ENCODE results near the gene ACAT2. TPM values are rescaled to one million over a fixed set of nuclear protein-coding genes. Genes with fewer than 3 reads are reported as not detected.
"Not testable (repeated sequence)": the region's sequence is repeated elsewhere in the genome, so short reads cannot be mapped to it uniquely, and the experiment has no call there.

ACAT2 gene
- total RNA-seq, 1 donor from 2014 or later, result 40.2 TPM

DNA sequence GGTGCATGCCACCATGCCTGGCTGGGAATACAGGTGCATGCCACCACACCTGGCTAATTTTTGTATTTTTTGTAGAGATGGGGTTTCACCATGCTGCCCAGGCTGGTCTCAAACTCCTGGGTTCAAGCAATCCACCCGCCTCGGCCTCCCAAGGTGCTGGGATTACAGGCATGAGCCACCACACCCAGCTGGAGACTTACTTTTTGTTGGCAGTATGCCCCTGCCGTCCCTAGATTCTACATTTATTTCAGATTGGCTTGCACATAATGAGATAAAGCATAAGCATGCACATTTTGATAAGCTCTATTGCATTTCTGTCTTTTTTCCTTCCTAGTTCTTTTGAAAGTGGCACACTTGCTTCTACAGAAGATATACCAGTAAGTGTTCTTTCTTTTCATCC, 54.9 kb downstream of the ACAT2 start:
- DNase-seq, result not testable (repeated sequence)

DNA sequence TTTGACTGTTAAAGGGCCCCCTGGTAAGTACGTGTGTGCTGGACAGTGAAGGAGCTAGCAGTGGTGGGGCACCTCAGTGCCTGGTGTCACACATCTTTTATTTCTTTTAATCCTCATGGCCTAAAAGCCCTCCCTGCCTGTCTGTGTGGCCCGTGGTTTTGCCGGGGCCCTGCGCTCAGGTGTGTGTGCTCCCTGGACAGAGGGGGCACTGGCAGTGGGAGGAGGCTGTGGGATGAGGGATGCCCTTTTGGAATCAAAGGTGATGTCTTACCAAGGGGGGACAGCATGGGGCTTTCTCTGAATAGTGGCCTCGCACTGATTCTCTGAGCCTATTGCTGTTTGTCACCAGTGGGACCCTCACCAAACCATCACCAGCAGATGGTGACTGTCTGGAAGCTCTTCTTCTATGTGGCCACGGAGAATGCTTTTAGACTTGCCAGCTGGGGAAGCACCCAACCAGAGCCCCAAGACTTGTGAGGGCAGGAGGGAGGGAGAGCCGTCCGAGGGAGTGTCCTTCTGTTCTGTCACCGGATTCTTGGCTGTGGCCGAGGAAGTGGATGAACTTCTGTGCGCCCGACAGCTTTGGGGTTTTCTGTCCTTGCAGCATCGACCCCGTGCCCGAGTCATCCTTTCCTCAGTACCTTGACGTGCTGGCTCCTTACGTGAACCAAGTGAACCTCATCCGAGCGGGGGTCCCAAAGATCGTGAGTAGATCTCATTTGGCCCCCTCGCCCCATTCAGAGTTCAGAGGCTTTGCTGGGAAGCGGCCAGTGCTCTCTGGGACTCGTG, 56.3 kb downstream of the ACAT2 start:
- DNase-seq, result no peak

DNA sequence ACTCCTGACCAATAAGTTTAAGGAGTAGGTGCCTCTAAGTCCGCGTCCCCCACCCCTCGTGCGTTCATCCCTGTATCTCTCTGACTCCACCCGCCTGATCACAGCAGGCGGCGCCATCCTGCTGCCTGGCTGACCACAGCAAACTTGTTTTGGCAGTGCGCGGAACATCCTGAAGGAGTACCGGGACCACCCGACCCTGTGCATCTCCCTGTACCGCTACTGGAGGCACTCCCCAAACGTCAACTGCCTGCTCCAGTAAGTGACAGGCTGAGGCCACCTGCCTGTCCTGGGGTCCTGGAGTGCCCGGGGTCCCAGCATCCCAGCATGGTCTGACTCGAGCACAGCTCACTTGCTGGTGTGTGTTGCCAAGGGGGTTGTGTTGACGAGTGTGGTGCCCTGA, 57.3 kb downstream of the ACAT2 start:
- no peak for DNase-seq

DNA sequence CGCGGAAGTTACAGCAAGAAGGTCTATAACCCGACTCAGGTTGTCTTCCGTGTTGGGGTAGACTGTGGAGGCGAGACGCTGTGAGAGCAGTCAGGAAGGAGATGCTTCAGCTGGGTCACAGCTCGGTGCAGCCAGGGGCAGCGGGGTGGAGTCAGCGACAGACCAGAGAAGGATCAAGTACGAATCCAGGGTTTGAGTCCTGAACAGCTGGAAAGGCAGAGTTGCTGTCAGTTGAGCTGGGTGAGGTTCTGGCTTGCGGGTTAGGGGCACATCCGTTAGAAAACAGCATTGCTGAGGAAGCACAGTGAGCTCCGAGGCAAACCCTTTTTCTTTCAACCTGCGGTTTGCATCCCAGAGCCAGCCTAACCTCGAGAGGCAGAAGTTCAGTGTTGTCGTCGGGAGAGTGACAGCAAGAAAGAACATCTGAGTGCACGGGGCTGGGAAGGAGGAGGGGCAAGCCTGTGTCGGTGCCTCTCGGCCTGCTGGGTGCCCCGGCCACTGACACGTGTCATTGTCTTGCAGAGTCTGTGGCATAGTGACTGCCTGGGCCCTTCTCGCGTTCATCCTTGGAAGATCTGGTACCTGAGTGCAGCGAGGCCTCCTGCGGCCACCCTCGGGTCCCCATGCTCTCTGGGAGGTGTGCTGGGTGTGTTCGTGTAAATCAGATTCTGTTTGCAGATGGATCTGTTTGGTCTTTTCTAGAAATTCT, 58.2 kb downstream of the ACAT2 start:
- no peak for DNase-seq

DNA sequence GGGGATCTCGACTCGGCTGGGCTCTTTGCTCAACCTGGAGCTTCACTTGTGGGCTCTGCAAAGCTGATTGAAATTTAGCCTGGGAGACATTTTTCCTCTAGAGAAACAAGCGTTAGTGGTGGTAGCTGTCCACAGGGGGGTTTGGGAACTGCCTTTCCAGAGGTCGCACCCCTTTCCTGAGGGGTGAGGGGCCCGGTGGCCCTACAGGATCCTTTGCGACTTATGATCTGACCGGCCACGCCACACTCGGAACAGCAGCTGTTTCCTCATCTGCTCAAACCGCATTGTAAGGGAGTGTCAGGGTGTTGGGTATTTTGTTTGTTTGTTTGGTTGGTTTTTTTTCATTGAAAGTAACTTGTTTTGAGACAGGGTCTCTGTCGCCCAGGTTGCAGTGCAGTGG, 59.3 kb downstream of the ACAT2 start:
- DNase-seq, result no peak

DNA sequence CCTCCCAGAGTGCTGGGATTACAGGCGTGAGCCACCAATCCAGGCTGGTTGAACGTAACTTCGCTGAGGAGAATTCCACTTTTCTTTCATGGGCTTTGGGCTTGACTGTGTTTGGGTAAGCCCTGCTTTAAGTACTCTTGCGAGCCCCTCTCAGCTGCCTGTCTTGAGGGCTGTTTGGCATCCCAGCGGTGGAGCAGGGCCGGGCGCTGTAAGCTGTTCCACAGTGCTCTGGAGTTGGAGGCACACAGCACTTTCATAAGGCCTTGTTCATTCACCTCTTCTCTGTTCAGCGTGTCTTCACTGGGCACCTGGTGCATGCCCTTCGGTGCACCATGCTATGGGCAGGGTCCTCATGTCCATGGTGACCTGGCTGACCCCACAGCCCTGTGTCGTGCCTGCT, 59.9 kb downstream of the ACAT2 start:
- DNase-seq, result no peak

DNA sequence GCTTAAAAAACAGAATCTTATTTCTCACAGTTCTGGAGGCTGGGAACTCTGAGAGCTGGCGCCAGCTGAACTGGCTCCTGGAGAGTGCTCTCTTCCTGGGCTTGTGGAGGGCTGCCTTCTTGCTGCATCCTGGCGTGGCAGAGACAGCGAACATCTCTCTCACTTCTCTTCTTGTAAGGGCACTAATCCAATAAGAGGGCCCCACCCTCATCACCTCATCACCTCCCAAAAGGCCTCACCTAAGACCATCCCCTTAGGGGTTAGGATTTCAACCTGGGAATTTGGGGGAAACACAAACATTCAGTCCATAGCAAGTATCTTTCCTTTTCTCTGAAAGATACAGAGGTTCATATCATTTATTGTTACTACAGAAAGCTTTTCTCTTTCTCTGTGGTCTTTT, 62.1 kb downstream of the ACAT2 start:
- DNase-seq, result no peak

DNA sequence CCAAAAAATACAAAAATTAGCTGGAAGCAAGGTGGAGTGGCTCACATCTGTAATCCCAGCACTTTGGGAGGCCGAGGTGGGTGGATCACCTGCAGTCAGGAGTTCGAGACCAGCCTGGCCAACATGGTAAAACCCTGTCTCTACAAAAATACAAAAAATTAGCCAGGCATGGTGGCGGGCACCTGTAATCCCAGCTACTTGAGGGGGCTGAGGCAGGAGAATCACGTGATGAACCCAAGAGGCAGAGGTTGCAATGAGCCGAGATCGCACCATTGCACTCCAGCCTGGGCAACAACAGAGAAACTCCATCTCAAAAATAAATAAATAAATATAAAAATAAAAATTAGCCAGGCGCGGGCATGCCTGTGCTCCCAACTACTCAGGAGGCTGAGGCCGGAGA, 62.8 kb downstream of the ACAT2 start:
- not testable (repeated sequence) for DNase-seq

DNA sequence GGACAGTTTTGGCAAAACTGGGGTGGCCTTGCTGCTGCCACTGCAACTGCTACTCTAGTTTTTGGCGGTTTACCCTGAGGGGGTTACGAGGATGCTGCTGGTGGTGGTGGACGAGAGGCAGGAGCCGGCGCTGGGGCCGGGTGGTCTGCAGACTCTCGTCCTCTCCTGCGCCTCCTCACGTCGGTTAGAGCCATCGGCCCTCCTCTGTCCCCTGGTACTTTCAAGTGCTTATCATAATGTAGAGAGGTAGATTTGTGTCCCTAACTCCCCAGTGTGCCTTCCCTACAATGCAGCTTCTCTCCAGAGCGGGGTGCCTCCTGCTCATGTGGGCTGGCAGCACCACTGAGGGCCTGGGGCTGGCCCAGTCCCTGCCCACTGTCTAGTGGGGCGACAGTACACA, 64.2 kb downstream of the ACAT2 start:
- DNase-seq, result no peak

DNA sequence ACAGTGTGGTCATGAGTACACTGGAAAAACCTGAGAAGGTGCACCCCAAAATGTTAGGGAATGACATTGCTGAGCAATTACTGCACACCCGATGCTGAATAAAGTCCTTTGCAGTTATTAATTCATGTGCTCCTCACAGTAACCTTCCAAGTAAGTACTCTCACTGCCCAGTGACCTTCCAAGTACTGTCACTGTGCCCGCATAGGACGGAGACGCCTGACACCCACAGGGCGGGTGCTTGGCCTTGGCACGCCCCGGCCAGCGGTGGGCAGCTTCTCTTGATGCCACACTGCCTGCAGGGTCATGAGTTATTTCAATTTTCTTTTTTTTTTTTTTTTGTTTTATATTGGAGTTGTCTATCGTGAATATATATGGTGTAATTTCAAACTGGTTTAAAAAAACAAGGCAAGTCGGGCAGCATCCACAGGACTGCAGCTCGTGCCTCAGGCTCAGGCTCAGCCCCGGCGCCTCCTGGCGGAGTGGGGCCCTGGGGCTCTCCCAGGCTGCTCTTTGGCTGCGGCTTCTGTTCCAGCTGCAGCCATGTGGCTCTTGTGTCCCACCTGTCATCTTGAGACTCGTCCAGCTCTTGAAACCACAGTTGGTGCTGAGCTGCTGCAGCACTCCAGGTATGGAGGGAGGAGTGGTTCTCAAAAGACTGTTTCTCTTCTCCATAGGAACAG, 65.3 kb downstream of the ACAT2 start:
- DNase-seq, result no peak

DNA sequence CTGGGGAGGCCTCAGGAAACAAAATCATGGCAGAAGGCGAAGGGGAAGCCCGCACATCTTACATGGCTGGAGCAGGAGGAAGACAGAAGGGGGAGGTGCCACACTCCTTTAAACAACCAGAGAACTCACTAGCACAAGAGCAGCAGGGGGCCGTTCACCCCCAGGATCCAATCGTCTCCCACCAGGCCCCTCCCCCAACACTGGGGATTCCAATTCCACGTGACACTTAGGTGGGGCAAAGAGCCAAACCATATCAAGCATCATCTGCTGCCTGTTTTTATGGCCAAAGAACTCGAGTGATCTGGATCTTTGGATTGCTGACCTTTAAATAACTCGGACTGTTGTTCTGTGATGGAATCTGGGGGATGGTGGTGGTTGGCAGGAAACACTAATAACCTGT, 66.2 kb downstream of the ACAT2 start:
- DNase-seq, result no peak

Other genes starting within 250 kb of the ACAT2 start
- 274 and 891 TPM in 2 replicates for gene SOD2, start 68.8 kb upstream of the ACAT2 start, total RNA-seq
- gene WTAP, start 34.5 kb upstream of the ACAT2 start, total RNA-seq, result 96.4 and 131 TPM in 2 replicates
- gene TCP1, start 27.6 kb downstream of the ACAT2 start, total RNA-seq, result 243 and 356 TPM in 2 replicates
- 67.6 and 69.4 TPM in 2 replicates for gene MRPL18, start 28.4 kb downstream of the ACAT2 start, total RNA-seq
- 0.51 TPM in 1 of 2 replicates, not detected in the other for gene PNLDC1, start 38.2 kb downstream of the ACAT2 start, total RNA-seq
- not detected in 2 replicates for gene MAS1, start 128.9 kb downstream of the ACAT2 start, total RNA-seq
- gene IGF2R, start 207.0 kb downstream of the ACAT2 start, total RNA-seq, result 120 and 153 TPM in 2 replicates